NOMO-1 treated with DMSO at 0.1 percent for 48 hours (cell line): ENCODE measurements around the gene SZT2.

Experiments used
- DNase-seq: peaks from one replicate; lab custom pipeline; 2025; ENCODE audit not compliant: unreplicated experiment; lab: John Stamatoyannopoulos, UW

The SZT2 gene

DNA sequence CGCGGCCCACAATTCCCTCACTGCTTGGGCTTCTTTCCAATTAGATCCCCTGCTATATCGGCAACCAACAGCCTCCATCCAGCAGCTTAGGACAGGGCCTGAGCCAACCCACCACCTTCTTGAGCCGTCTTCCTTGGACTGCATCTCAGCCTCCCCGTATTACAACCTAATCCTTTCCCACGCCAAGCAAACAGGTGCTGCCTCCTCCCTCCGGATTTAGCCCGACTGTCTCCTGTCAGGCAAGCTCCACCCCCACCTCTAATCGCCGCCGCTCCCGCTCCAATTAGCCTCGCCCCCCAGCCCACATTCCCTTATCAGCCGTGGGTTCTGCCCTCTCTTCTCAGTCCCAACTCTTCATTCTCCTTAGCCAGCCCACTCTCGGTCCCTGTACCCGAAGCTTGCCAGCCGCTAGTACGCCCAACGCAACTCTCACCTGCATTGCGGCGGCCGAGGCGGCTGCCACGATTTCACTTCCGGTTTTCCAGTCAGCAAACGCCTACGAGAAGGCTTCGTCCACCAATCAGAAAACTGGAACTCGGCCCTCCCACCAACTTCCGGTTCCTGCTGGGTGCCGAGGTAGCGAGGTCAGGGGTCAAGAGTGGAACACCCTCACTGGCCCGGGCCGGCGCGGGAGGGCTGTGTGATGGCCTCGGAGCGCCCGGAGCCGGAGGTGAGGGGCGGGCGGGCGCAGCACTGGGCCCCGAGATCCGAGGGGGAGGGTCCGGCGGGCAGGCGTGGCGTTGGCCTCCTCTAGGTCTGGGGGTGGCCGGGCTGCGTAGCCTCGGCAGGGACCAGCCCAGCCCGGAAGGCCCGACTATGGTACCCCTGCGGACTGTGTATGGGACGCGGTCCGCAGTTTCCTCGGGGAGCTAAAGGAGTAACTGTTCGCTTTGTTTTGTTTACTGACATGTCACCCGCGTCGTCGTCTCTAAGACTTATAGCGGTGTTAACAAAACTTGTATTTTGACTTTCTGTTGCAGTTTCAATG is at the start of gene SZT2, which contains the start of gene MED8:
TSS of gene SZT2 (plus strand) at position 574 of the 988 bp plus-strand sequence. CDS start at position 644, 70 bp downstream.
TSS of gene MED8 (minus strand) at position 475 of the 988 bp plus-strand sequence. CDS start at position 439, 36 bp downstream.
- peak; percentile 92 for DNase-seq

DNA sequence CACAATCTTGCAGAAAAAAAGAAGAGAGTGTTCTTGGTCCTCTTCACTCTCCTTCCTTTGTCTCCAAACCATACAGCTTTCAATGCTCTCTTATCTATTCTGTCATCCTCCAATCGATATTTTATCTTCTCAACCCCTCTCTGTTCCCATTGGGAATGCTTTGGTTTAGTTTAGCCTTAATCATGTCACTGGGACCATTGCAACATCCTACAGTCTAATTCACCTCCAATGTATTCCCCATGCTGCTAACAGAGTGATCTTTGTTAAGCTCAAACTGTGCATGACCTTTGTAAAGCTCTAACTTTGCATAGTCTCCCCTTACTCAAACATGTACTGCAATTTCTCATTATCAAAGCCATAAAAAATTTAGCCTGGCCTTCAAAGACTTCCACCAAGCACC is 49.1 kb upstream of the SZT2 start:
- DNase-seq = no peak

DNA sequence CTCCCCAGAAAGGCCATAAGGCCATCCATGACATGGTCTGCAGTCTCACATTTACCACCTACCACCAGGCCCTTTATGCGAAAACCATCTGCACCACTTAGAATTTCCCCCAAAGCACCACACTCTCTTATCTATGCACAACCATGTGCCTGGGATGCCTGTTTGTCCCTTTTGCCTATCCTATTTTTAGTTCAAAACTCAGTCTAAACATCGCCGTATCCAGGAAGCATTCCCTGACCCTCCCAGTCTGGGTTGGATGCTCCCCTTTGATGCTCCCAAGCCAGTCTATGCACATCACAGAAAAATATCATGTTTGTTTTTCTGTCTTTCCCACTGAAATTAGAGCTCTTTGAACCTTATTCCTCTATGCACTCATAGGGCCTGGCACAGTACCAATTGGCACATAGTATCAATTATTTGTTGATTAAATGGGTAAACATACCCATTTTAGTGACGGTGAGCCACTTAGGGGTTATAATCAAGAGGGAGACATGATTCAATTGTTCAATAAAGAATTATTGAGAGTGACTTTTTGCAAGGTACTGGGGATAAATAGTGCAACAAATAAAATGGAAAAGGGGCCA is 45.3 kb upstream of the SZT2 start:
- no peak for DNase-seq

DNA sequence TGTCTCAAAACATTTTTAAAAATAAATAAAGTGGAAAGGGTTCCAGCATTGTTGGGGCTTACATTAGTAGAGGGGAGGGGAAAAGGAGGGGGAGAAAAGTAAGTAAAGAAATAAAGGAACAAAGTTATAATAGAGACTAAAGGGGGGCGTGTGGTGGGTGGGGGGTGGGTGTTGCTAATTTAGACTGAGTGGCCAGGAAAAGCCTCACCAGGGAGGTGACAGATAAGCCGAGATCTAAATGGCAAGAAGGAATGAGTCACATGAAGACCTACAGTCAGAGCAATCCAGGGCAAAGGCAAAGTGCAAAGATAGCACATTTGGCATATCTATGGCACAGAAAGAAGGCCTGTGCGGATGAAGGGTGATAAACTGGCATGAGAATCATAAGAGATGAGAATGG is 44.6 kb upstream of the SZT2 start:
- DNase-seq = no peak

DNA sequence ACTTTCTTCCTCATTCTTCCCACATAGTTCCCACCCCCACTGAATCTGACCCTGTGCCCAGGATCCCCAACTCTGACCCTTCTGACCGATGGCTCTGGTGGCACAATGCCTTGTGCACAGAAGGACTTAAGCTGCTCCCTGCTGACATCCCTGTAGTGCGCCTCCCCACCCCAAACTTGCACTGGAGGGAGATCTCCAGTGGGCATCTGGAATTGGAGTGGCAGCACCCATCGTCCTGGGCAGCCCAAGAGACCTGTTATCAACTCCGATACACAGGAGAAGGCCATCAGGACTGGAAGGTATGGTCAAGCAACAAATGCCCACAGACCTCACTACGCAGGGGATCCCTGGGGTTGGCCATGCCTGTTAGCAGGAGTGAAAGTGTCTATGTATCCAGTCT is 43.1 kb upstream of the SZT2 start:
- no peak for DNase-seq

DNA sequence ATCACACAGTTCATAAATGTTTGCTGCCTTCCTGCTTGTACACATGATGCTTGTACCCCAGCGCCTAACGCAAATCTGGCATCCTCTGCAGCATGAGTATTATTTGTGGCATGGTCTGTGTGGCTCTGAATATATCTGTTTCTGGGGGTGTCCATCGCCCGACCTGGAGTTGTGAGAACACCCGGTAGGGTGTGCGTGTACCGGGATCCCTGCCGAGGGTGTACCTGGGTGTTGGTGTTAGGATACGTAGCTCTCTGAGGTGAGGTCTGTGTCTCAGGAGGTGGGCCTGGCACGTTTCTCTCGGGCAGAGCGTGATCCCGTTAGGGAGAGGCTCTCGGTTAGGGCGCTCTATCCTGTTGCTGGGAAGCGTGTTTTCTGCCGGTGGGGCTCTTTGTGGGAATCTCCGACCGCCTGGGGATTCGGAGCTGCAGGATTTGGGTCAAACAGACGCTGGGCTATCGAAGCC is 41.3 kb upstream of the SZT2 start:
- no peak for DNase-seq

DNA sequence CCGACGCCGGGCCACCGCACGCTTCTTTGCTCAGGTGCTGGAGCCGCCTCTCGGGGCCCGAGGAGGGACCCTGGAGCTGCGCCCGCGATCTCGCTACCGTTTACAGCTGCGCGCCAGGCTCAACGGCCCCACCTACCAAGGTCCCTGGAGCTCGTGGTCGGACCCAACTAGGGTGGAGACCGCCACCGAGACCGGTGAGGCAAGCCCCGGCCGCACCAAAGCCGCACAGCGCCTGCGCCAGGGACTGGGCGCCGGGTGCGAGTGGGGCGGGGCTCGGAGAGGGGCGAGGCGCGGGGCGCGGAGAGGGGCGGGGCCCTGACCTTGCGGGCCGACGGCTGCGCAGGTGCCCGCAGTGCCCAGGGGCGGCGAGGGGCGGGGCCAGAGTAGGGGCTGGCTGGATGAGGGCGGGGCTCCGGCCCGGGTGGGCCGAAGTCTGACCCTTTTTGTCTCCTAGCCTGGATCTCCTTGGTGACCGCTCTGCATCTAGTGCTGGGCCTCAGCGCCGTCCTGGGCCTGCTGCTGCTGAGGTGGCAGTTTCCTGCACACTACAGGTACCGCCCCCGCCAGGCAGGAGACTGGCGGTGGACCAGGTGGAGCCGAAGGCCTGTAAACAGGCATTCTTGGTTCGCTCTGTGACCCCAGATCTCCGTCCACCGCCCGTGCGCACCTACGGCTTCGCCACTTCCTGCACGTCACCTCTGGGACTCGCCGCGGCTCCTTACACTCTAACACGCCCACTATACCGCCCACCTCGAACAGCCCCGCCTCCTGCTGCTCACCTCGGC is 40.7 kb upstream of the SZT2 start:
- DNase-seq = peak; percentile 31

DNA sequence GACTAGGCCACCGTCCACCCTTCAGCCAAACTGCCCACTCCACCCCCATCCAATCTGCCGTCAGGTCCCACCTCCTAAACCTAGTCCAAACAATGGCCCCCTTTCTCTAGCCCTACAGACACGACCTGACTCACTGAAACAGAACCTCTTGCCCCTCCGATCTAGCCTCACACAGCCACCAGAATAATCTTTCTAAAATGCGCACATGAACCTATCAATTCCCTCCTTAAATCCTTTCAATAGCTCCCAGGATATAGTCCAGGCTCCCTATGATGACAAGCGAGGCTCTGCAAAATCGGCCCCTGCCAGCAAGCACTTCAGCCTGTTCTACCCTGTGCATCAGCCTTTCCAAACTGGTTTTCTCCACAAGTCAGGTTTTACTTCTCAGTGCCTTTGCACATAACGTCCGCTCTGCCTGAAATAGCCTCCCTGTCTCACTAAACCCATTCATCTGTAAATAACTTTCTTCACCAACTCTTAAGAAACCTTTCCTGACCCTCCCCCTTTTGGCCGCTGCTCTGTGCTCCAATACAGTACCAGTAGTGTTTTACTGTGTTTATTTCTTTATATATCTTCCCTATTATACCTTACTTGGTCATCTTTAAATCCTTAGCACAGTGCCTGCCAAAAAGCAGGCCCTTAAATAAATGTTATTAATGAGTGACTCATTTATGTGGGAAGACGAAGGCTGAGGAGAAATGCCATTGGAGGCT is 39.9 kb upstream of the SZT2 start:
- peak; percentile 22 for DNase-seq

DNA sequence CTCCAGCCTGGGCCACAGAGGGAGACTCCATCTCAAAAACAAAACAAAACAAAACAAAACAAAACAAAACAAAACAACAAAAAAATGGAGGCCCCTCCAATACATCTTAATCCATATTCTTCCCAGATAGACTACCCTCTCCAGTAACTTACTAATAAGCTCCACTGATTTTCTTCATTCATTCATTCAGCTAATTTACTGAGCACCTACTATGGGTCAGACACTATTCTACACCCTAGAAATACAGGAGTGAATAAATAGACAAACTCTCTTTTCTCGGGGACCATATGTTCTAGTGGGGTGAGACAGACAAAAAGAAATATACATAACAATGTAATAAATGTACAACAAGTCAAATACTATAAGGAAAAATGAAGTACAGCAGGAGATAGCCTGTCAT is 38.7 kb upstream of the SZT2 start:
- no peak for DNase-seq

DNA sequence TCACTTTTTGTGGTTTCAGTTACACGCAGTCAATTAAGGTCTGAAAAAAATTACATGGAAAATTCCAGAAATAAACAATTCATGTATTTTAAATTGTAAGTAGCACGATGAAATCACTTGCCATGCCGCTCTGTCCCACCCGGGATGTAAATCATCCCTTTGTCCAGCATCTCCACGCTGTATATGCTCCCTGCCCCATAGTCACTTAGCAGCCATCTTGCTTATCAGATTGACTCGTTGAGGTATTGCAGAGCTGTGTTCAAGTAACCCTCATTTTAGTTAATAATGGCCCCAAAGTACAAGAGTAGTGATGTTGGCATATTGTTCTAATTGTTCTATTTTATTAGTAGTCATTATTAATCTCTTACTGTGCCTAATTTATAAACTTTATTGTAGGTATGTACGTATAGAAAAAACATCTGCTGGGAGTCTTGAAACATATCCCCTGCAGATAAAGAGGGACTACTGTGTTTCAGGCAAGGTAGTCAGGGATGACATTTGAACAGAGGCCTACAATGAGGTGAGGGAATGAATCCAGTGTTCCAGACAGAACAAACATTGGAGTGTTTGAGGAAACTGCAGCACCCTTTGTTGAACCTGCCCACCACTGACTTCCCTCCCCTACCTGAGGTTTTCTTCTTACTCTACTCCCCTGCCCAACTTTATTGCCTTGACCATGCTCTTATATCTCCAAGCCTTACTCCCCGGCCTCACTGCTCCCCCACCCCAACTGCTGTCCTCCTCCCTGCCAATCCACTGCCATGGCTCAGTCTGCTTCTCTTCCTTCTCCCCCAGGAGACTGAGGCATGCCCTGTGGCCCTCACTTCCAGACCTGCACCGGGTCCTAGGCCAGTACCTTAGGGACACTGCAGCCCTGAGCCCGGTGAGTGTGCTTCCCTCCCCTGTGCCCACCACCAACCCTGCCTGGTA is 38.0 kb upstream of the SZT2 start:
- DNase-seq = no peak

DNA sequence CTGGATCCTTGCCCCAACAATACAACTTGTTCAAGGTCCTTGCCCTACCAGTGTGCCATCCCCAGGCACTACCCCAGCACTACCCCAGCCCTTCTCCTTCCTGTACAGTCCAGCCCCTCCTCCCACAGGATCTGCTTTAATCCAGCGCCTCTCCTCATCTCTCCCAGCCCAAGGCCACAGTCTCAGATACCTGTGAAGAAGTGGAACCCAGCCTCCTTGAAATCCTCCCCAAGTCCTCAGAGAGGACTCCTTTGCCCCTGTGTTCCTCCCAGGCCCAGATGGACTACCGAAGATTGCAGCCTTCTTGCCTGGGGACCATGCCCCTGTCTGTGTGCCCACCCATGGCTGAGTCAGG is 37.4 kb upstream of the SZT2 start:
- DNase-seq = no peak

DNA sequence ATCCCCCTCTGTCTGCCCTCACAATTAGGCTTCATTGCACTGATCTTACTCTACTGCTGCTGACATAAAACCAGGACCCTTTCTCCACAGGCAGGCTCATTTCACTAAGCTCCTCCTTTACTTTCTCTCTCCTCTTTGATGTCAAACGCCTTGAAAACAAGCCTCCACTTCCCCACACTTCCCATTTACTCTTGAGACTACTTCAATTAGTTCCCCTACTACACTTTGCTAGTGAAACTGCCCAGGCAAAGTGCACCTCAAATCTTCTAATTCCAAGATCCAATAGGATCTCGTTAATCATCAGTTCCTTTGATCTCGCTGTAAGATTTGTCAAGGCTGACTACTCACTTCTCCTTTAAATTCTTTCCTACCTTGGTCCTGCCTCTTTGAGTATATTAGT is 36.8 kb upstream of the SZT2 start:
- DNase-seq = no peak

DNA sequence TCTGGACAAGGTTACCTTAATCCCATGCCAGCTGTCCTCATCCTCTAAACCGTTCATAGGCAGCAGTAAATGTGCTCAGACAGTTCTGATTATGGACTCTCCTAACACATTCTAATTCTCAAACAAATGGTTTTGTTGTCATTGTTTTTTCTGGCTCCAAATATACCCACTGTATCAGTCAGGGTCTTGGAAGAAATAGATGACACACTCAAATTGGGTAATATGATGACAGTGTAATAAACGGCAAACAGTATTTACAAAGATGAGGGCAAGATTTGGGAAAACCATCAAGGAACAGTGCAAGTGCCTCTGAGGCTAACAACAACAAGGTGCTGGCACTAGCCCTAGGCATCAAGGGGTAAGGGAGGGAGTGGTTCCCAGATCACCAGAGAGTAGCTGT is 35.2 kb upstream of the SZT2 start:
- DNase-seq = no peak

DNA sequence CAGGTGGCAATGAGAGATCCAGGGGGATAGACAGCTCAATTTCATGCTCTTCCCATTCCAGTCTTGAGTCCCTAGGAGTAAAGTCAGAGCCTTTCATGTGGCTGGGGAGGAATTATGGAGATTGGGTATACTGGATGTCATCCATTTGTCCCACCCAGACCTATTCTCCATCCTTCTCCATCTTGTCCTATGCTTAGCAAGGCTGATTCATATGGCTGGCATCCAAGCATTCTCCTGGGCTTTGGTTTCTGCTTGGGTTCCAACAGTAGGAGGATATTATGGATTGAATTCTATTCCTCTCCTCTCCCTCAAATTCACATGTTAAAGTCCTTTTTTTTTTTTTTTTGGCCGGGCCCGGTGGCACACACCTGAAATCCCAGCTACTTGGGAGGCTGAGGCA is 34.8 kb upstream of the SZT2 start:
- no peak for DNase-seq

DNA sequence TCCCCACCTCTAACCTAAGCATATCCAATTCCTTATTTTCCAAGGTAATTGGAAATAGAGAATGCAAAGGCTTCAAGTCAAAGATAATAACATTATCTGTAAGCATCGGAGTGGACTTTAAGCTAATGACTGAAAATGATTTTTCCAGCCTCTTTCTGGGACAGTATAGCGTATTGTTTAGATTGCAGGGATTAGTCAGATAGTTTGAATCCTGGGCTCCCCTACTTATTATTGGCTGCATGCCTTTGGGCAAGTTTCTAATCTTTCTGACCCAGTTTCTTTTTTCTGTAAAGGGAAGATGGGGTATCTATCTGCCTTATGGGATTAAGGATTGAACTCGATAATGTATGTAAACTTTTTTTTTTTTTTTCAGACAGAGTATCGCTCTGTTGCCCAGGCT is 32.4 kb upstream of the SZT2 start:
- no peak for DNase-seq

DNA sequence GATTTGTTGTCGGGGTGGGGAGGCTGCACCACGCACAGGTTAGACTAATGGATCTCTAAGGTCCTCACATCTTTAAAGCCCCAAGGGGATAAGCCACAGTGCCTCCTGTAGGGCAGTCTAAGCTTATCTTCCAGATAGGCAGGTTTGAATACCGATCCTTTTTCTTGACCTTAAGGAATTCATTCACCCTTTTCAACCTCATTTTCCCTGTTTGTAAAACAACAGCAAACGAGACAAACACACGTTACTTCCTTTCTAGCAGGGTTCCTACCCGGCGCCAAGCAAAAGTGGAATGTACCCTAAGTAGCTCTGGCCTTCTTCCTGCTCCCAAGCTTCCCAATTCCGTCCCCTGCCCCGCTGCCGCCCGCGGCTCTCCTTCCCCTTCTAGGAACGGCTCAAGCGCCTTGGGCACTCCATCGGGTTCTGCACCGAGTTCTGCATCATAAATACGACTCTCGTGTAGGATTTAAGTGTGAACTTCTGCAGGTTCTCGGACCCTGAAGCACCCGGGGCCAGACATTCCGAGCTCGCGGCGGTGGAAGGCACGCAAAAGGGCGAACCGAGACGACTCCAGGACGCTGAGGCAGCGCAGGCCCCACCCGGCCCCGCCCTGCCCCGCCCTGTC is 31.5 kb upstream of the SZT2 start:
- DNase-seq = peak; percentile 52

DNA sequence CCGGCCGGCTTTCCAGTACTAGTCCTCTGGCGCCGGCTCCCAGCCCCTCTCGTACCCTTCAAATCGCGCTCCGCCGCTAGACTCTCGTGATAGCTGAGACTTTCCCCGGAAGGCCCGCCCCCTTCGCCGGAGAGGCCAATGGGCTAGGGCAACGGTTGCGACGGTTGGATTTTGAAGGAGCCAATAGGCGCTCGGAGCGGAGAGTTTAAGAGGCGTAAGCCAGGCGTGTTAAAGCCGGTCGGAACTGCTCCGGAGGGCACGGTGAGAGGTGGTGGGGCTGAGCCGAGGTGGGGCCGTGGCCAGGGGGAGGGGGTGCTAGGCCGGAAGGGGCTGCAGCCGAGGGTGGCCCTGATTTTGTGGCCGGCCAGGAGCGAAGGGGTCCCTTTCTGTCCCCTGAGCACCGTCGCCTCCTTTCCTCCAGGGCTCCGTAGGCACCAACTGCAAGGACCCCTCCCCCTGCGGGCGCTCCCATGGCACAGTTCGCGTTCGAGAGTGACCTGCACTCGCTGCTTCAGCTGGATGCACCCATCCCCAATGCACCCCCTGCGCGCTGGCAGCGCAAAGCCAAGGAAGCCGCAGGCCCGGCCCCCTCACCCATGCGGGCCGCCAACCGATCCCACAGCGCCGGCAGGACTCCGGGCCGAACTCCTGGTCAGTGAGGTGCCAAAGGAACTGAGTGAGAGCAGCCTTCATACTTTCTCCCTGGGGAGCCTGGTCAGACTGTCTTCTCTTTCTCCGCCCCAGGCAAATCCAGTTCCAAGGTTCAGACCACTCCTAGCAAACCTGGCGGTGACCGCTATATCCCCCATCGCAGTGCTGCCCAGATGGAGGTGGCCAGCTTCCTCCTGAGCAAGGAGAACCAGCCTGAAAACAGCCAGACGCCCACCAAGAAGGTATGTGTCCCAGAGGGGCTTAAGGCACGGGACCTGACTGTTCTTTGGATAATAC is 30.7 kb upstream of the SZT2 start, which contains the start of gene CDC20:
TSS of gene CDC20 (plus strand) at position 236 of the 948 bp plus-strand sequence. CDS start at position 471, 235 bp downstream.
- peak; percentile 99 for DNase-seq

DNA sequence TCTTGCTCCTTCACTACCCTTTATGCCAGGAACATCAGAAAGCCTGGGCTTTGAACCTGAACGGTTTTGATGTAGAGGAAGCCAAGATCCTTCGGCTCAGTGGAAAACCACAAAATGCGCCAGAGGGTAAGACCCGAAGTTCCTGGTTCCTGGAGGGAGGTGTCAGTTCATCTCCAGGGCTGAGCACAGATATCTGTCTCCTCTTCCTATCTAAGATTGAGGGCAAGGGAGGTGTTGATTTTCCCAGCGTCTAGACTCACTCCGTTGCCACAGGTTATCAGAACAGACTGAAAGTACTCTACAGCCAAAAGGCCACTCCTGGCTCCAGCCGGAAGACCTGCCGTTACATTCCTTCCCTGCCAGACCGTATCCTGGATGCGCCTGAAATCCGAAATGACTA is 30.0 kb upstream of the SZT2 start:
- DNase-seq = no peak
